A549 (cell line): Measurements from ENCODE around the gene MS4A4A.

Experiments
- CTCF ChIP-seq: fragments of >200 bp; sonication (Bioruptor Twin); formaldehyde crosslinking; IDR thresholded peaks from 3 replicates; pipeline ENCODE4 v1.5.1; 2016
- POLR2A ChIP-seq: IDR thresholded peaks from 2 replicates; pipeline ENCODE4 v1.6.1; 2012; ENCODE audit warnings: mild to moderate bottlenecking, low read length
- REST ChIP-seq: fragments of 200-600 bp; sonication (generic); IDR thresholded peaks from 2 replicates; pipeline ENCODE4 v1.6.1; 2016; ENCODE audit warnings: antibody characterized with exemption, mild to moderate bottlenecking, moderate library complexity
- TP53 ChIP-seq: fragments of 250-450 bp; sonication (Bioruptor Pico); IDR thresholded peaks from 2 replicates; pipeline ENCODE4 v1.5.0; 2021; ENCODE audit warnings: mild to moderate bottlenecking, moderate library complexity
- TF ChIP-seq, protein P1 (sequence below): fragments of 450-650 bp; IDR thresholded peaks from 2 replicates; pipeline ENCODE4 v1.6.1; 2014; ENCODE audit warnings: antibody characterized with exemption

DNA sequence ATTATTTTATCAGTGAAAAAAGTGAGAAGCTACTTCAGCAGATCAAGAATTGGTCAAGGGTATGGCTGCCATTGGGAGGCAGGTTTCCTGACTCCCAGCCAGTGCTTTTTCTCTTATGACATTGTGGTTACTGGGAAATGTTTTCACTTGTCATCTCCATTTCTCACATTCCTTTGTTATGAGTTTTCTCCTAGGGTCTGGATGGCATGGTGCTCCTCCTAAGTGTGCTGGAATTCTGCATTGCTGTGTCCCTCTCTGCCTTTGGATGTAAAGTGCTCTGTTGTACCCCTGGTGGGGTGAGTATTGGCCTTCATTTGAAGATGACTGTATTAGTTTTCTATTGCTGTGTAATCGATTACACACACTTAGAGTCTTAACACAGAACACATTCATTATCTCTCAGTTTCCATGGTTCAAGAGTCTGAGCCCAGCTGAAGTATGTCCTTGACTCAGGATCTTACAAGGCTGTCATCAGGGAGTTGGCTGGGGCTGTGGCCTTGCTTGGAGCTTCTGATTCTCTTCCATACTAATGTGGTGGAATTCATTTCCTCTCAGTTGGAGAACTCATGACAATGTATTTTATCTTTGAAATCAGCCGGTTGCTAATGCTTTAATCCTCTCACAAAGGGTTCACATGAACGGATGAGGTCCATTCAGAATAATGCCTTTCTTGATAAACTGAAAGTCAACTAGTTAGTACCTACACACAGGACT is 25.6 kb downstream of the MS4A4A start:
- TF ChIP-seq CTCF (no peak), TP53 (CRISPR knock-in tag) (no peak), POLR2A (no peak), REST (no peak)
- TF ChIP-seq, protein P1, sequence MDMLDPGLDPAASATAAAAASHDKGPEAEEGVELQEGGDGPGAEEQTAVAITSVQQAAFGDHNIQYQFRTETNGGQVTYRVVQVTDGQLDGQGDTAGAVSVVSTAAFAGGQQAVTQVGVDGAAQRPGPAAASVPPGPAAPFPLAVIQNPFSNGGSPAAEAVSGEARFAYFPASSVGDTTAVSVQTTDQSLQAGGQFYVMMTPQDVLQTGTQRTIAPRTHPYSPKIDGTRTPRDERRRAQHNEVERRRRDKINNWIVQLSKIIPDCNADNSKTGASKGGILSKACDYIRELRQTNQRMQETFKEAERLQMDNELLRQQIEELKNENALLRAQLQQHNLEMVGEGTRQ: no peak
